ENCODE measurements around the gene SH3BGR. TPM values are rescaled to one million over a fixed set of nuclear protein-coding genes. Genes with fewer than 3 reads are reported as not detected.

SH3BGR gene
- total RNA-seq, 1 experiment from 2014 or later = 0.82 TPM

DNA sequence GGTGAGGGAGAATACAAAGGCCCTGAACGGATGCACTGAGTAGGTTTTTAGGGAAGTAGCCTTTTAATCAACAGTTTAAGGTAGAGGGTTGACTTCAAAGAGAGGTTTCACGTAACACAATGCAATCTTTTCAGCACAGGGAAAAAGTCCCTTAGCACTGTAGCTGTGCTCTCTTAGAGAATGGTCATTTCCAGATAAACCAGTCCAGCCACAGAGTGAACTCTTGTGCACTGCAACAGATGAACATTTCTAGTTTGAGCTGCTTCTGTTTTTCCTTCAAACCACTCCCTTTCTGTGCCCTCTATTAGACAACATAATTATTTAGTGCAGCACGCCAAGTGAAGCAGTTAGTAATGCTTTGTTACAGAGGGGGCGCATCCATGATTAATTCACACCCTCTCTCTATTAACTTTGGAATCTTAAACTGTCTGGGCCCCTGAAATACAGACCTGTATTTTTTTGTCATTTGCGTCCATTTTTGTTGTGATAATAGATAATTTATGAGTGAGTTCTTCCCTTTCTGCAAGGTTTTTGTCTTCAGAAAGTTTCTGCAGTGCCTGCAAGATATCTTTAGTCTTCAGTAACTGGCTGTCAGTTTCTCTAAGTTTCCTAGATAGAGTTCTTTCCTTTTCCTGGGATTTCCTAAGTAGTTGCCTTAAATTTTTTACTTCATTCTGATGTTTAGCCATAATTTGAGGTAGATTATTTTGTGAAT, 29.1 kb upstream of the SH3BGR start:
- no peaks in the 10 kb centered on the region for H3K9me3 ChIP-seq
- BruUV-seq (replicated peaks) = no TSS peak
- ChIA-PET CTCF (interaction anchor here (1.0 kb wide), 1 partner anchor 49 kb away, joined by 4 read pairs; no protein-coding TSS in a partner anchor), POLR2A (no interaction called here)
- no peaks in the 10 kb centered on the region for H3K27me3 ChIP-seq (replicated peaks; ENCODE audit: control insufficient read depth, insufficient read depth, low read length)
- no peaks in the 10 kb centered on the region for H3K4me1 ChIP-seq
- H3K4me3 ChIP-seq (ENCODE audit: low read depth, low read length) = no peak overlapping the region
- no peak overlapping the region for H3K4me3 Mint-ChIP-seq (ENCODE audit: unreplicated experiment)
- no peaks in the 10 kb centered on the region for H3K36me3 ChIP-seq (ENCODE audit: control insufficient read depth, insufficient read depth, low read length)
- DNase-seq = peak in 1 of 2 experiments; percentile 22
- TF ChIP-seq, protein P1, sequence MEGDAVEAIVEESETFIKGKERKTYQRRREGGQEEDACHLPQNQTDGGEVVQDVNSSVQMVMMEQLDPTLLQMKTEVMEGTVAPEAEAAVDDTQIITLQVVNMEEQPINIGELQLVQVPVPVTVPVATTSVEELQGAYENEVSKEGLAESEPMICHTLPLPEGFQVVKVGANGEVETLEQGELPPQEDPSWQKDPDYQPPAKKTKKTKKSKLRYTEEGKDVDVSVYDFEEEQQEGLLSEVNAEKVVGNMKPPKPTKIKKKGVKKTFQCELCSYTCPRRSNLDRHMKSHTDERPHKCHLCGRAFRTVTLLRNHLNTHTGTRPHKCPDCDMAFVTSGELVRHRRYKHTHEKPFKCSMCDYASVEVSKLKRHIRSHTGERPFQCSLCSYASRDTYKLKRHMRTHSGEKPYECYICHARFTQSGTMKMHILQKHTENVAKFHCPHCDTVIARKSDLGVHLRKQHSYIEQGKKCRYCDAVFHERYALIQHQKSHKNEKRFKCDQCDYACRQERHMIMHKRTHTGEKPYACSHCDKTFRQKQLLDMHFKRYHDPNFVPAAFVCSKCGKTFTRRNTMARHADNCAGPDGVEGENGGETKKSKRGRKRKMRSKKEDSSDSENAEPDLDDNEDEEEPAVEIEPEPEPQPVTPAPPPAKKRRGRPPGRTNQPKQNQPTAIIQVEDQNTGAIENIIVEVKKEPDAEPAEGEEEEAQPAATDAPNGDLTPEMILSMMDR (IDR thresholded peaks at IDR 0.05; ENCODE audit: insufficient read depth in 1 of 2, low read depth in 1 of 2, low read length in 1 of 2, severe bottlenecking in 1 of 2, unreplicated experiment in 1 of 2) = no peak
- H3K9me3 Mint-ChIP-seq (ENCODE audit: unreplicated experiment) = no peaks in the 10 kb centered on the region
- H3K27ac Mint-ChIP-seq (ENCODE audit: unreplicated experiment) = no peak overlapping the region
- H3K4me1 Mint-ChIP-seq (ENCODE audit: low read depth, unreplicated experiment) = peaks cover 6% of the 10 kb centered on the region
- no peaks in the 10 kb centered on the region for H3K27me3 Mint-ChIP-seq (ENCODE audit: insufficient read depth, unreplicated experiment)
- H3K36me3 Mint-ChIP-seq (ENCODE audit: insufficient read depth, unreplicated experiment) = no peaks in the 10 kb centered on the region
- intact Hi-C loops (cut with micrococcal nuclease; ENCODE audit: unreplicated experiment) = loop anchor here (1.0 kb wide), 1 partner anchor 8 kb away; no protein-coding TSS in a partner anchor

DNA sequence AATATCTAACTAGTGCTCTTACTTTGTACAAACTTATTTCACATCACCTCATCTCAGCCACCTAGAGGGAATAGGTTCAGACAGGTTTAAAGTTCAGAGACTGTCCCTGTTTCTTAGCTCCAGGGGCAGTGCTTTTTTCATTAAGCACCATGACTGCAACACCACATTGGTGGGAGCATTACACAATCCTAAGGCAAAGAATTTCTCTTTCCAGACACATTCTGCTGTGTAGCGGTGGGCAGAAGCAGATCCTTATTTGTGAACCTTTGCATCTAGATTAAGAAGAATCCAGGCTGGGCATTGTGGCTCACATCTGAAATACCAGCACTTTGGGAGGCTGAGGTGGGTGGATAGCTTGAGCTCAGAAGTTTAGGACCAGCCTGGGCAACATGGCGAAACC, 22.3 kb upstream of the SH3BGR start:
- CTCF ChIA-PET = no interaction called here
- intact Hi-C loops (cut with micrococcal nuclease; ENCODE audit: unreplicated experiment) = no loop called here

DNA sequence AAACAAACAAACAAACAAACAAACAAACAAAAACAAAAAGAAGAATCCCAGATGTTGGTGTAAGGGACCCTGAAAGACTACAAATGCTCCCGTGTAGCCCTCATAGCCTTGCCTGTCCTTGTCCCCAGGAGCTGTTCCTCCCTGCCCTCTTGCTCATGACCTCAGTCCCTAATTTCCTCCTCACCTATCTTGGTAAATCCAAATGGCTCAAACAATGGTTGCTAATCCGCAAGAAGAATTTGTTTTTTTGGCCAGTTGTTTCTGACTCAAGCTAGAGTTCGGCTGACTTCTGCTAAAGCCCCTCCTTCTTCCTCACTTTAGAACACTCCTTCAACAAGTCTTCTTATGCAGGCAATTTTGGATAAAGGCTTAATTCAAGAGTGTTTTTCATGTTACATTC, 21.8 kb upstream of the SH3BGR start:
- Mint-ChIP-seq H3K9me3 (ENCODE audit: unreplicated experiment) (no peaks in the 10 kb centered on the region), H3K4me3 (ENCODE audit: unreplicated experiment) (no peak overlapping the region), H3K36me3 (ENCODE audit: insufficient read depth, unreplicated experiment) (no peaks in the 10 kb centered on the region), H3K27me3 (ENCODE audit: insufficient read depth, unreplicated experiment) (no peaks in the 10 kb centered on the region), H3K27ac (ENCODE audit: unreplicated experiment) (no peak overlapping the region), H3K4me1 (ENCODE audit: low read depth, unreplicated experiment) (peaks cover 18% of the 10 kb centered on the region)
- H3K36me3 ChIP-seq (ENCODE audit: control insufficient read depth, insufficient read depth, low read length) = no peaks in the 10 kb centered on the region
- no peak for DNase-seq
- H3K27me3 ChIP-seq (replicated peaks; ENCODE audit: control insufficient read depth, insufficient read depth, low read length) = no peaks in the 10 kb centered on the region
- no TSS peak for BruUV-seq (replicated peaks)
- TF ChIP-seq, protein P1 (IDR thresholded peaks at IDR 0.05; ENCODE audit: insufficient read depth in 1 of 2, low read depth in 1 of 2, low read length in 1 of 2, severe bottlenecking in 1 of 2, unreplicated experiment in 1 of 2) = no peak
- H3K4me1 ChIP-seq = peaks cover 10% of the 10 kb centered on the region; the same call in 1 of the 2 replicates
- ChIA-PET CTCF (interaction anchor here (0.8 to 1.1 kb wide), 3 partner anchors 11 to 42 kb away, joined by 3 to 4 read pairs (median 4); no protein-coding TSS in a partner anchor), POLR2A (no interaction called here)
- no peaks in the 10 kb centered on the region for H3K9me3 ChIP-seq
- intact Hi-C loops (cut with micrococcal nuclease; ENCODE audit: unreplicated experiment) = loop anchor here (1.0 kb wide), 1 partner anchor 8 kb away; no protein-coding TSS in a partner anchor
- H3K4me3 ChIP-seq (ENCODE audit: low read depth, low read length) = no peak overlapping the region

More for the DNA sequence above, 22.3 kb upstream of the SH3BGR start:
- Histone ChIP-seq H3K27me3 (replicated peaks; ENCODE audit: control insufficient read depth, insufficient read depth, low read length) (no peaks in the 10 kb centered on the region), H3K4me3 (ENCODE audit: low read depth, low read length) (no peak overlapping the region), H3K9me3 (no peaks in the 10 kb centered on the region), H3K36me3 (ENCODE audit: control insufficient read depth, insufficient read depth, low read length) (no peaks in the 10 kb centered on the region), H3K4me1 (peaks cover 10% of the 10 kb centered on the region; the same call in 1 of the 2 replicates)
- Mint-ChIP-seq H3K4me3 (ENCODE audit: unreplicated experiment) (no peak overlapping the region), H3K27me3 (ENCODE audit: insufficient read depth, unreplicated experiment) (no peaks in the 10 kb centered on the region), H3K36me3 (ENCODE audit: insufficient read depth, unreplicated experiment) (no peaks in the 10 kb centered on the region), H3K4me1 (ENCODE audit: low read depth, unreplicated experiment) (peaks cover 18% of the 10 kb centered on the region), H3K27ac (ENCODE audit: unreplicated experiment) (no peak overlapping the region), H3K9me3 (ENCODE audit: unreplicated experiment) (no peaks in the 10 kb centered on the region)
- no TSS peak for BruUV-seq (replicated peaks)
- POLR2A ChIA-PET = no interaction called here
- TF ChIP-seq, protein P1 (IDR thresholded peaks at IDR 0.05; ENCODE audit: insufficient read depth in 1 of 2, low read depth in 1 of 2, low read length in 1 of 2, severe bottlenecking in 1 of 2, unreplicated experiment in 1 of 2) = no peak
- DNase-seq = no peak

Data from Caco-2 (cell line).